Measurements from ENCODE around the gene ZNF200.

- TF ChIP-seq ZNF24 (IDR thresholded peaks at IDR 0.05) (no peak), TCF7L2 (IDR thresholded peaks at IDR 0.05; ENCODE audit: low read depth, low read length) (no peak), ZNF773 (CRISPR knock-in tag; IDR thresholded peaks at IDR 0.05; ENCODE audit: borderline replicate concordance) (no peak), CENPT (CRISPR knock-in tag; IDR thresholded peaks at IDR 0.05; ENCODE audit: low read depth) (no peak), ZFP90 (CRISPR knock-in tag; IDR thresholded peaks at IDR 0.05; ENCODE audit: borderline replicate concordance) (no peak), BHLHE40 (IDR thresholded peaks at IDR 0.05; ENCODE audit: low read length) (no peak), HNRNPUL1 (IDR thresholded peaks at IDR 0.05; ENCODE audit: low read depth, low read length) (no peak)
- TF ChIP-seq, protein P1, sequence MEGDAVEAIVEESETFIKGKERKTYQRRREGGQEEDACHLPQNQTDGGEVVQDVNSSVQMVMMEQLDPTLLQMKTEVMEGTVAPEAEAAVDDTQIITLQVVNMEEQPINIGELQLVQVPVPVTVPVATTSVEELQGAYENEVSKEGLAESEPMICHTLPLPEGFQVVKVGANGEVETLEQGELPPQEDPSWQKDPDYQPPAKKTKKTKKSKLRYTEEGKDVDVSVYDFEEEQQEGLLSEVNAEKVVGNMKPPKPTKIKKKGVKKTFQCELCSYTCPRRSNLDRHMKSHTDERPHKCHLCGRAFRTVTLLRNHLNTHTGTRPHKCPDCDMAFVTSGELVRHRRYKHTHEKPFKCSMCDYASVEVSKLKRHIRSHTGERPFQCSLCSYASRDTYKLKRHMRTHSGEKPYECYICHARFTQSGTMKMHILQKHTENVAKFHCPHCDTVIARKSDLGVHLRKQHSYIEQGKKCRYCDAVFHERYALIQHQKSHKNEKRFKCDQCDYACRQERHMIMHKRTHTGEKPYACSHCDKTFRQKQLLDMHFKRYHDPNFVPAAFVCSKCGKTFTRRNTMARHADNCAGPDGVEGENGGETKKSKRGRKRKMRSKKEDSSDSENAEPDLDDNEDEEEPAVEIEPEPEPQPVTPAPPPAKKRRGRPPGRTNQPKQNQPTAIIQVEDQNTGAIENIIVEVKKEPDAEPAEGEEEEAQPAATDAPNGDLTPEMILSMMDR (CRISPR knock-in tag; IDR thresholded peaks at IDR 0.05) = no peak
Observed at GRCh38 chr16:3194792-3195191, 40.2 kb downstream of the ZNF200 start.

All from HepG2 (cell line).